ENCODE measurements around the gene APLP2.

Gene APLP2

GRCh38 chr11:130180896-130181294 is 111.2 kb downstream of the APLP2 start:
- ATAC-seq: no peak
- TF ChIP-seq POU6F1 (CRISPR knock-in tag; IDR thresholded peaks at IDR 0.05; ENCODE audit: borderline replicate concordance, low read depth) (no peak), TSHZ2 (CRISPR knock-in tag; IDR thresholded peaks at IDR 0.05) (no peak), OSR1 (CRISPR knock-in tag; IDR thresholded peaks at IDR 0.05) (no peak), ZFP30 (CRISPR knock-in tag; IDR thresholded peaks at IDR 0.05) (no peak), PPARA (CRISPR knock-in tag; IDR thresholded peaks at IDR 0.05; ENCODE audit: borderline replicate concordance) (no peak), CSRNP3 (CRISPR knock-in tag; IDR thresholded peaks at IDR 0.05) (no peak), SNAI2 (CRISPR knock-in tag; IDR thresholded peaks at IDR 0.05) (no peak), ZC3H10 (CRISPR knock-in tag; IDR thresholded peaks at IDR 0.05) (no peak), ZNF565 (CRISPR knock-in tag; conservative IDR thresholded peaks at IDR 0.05; ENCODE audit: low read depth) (no peak), PATZ1 (CRISPR knock-in tag; IDR thresholded peaks at IDR 0.05; ENCODE audit: borderline replicate concordance) (no peak), ZFP3 (CRISPR knock-in tag; IDR thresholded peaks at IDR 0.05) (no peak), GLIS3 (CRISPR knock-in tag; IDR thresholded peaks at IDR 0.05) (no peak), TCF4 (CRISPR knock-in tag; IDR thresholded peaks at IDR 0.05; ENCODE audit: borderline replicate concordance) (no peak), TOX (CRISPR knock-in tag; IDR thresholded peaks at IDR 0.05; ENCODE audit: borderline replicate concordance) (no peak), BACH2 (CRISPR knock-in tag; IDR thresholded peaks at IDR 0.05; ENCODE audit: borderline replicate concordance) (no peak), ZNF8 (CRISPR knock-in tag; IDR thresholded peaks at IDR 0.05) (no peak), ARNTL (CRISPR knock-in tag; IDR thresholded peaks at IDR 0.05; ENCODE audit: borderline replicate concordance, low read depth) (no peak)

GRCh38 chr11:130181295-130182272 is 111.9 kb downstream of the APLP2 start:
- no peak for TF ChIP-seq PPARA (CRISPR knock-in tag; IDR thresholded peaks at IDR 0.05; ENCODE audit: borderline replicate concordance)
- no peak for TF ChIP-seq POU6F1 (CRISPR knock-in tag; IDR thresholded peaks at IDR 0.05; ENCODE audit: borderline replicate concordance, low read depth)
- no peak for TF ChIP-seq ESRRG (CRISPR knock-in tag; IDR thresholded peaks at IDR 0.05)
- TF ChIP-seq GLIS3 (CRISPR knock-in tag; IDR thresholded peaks at IDR 0.05): no peak
- ATAC-seq: peak; percentile 80

Measured in SK-N-SH treated with all-trans-retinoic acid at 6 μM for 48 hours (cell line).